Measurements from ENCODE around the gene BAIAP2.

The BAIAP2 gene

GRCh38 chr17:81022344-81022676 is 12.6 kb upstream of the BAIAP2 start:
- no peak for TF ChIP-seq FOXP2 (optimal IDR thresholded peaks at IDR 0.05; ENCODE audit: borderline replicate concordance, extremely low read depth, extremely low read length, insufficient read depth)

- no peak for TF ChIP-seq REST (IDR thresholded peaks at IDR 0.05; ENCODE audit: insufficient read depth in 1 of 2, low read depth in 2 of 2, low read length in 2 of 2)
- TF ChIP-seq SIN3A (IDR thresholded peaks at IDR 0.05; ENCODE audit: borderline replicate concordance, insufficient read depth, low read length) = no peak
- no peak for TF ChIP-seq FOXP2 (optimal IDR thresholded peaks at IDR 0.05; ENCODE audit: borderline replicate concordance, extremely low read depth, extremely low read length, insufficient read depth)
Observed at GRCh38 chr17:81025065-81025740, 9.7 kb upstream of the BAIAP2 start.

DNA sequence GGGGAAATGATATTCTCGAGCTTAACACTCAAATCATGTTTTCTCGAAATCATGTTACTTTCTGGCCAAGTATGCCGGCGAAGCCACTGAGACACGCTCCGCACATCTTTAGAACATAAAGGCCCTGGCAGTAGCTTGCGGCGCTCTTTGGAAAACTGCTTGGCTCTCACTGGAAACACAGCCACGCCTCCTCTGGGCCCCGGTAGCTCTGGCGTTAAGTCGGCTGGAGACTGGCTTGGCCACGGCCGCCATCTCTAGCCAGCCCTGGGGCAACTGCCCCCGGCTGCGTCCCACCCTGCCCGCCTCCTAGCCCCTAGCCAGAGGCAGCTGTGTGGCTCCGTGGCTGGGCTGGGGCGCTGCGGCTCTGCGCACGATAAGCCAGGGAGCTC is 9.2 kb upstream of the BAIAP2 start:
- no peak for TF ChIP-seq TAF1 (IDR thresholded peaks at IDR 0.05; ENCODE audit: borderline replicate concordance, insufficient read depth, low read length)
- TF ChIP-seq REST (IDR thresholded peaks at IDR 0.05; ENCODE audit: insufficient read depth in 1 of 2, low read depth in 2 of 2, low read length in 2 of 2) = no peak
- TF ChIP-seq SIN3A (IDR thresholded peaks at IDR 0.05; ENCODE audit: borderline replicate concordance, insufficient read depth, low read length) = no peak
- no peak for TF ChIP-seq FOXP2 (optimal IDR thresholded peaks at IDR 0.05; ENCODE audit: borderline replicate concordance, extremely low read depth, extremely low read length, insufficient read depth)

- no peak for TF ChIP-seq FOXP2 (optimal IDR thresholded peaks at IDR 0.05; ENCODE audit: borderline replicate concordance, extremely low read depth, extremely low read length, insufficient read depth)
- TF ChIP-seq REST (IDR thresholded peaks at IDR 0.05; ENCODE audit: insufficient read depth in 1 of 2, low read depth in 2 of 2, low read length in 2 of 2) = no peak
- no peak for TF ChIP-seq TAF1 (IDR thresholded peaks at IDR 0.05; ENCODE audit: borderline replicate concordance, insufficient read depth, low read length)
- no peak for TF ChIP-seq SIN3A (IDR thresholded peaks at IDR 0.05; ENCODE audit: borderline replicate concordance, insufficient read depth, low read length)
- no peak for TF ChIP-seq POLR2AphosphoS5 (IDR thresholded peaks at IDR 0.05; ENCODE audit: low read depth, low read length)
Observed at GRCh38 chr17:81026266-81027036, 8.5 kb upstream of the BAIAP2 start.

- TF ChIP-seq POLR2AphosphoS5 (IDR thresholded peaks at IDR 0.05; ENCODE audit: low read depth, low read length) (no peak), SIN3A (IDR thresholded peaks at IDR 0.05; ENCODE audit: borderline replicate concordance, insufficient read depth, low read length) (no peak), REST (IDR thresholded peaks at IDR 0.05; ENCODE audit: insufficient read depth in 1 of 2, low read depth in 2 of 2, low read length in 2 of 2) (no peak), FOXP2 (optimal IDR thresholded peaks at IDR 0.05; ENCODE audit: borderline replicate concordance, extremely low read depth, extremely low read length, insufficient read depth) (no peak), TAF1 (IDR thresholded peaks at IDR 0.05; ENCODE audit: borderline replicate concordance, insufficient read depth, low read length) (no peak)
Observed at GRCh38 chr17:81027038-81027437, 7.9 kb upstream of the BAIAP2 start.

Measured in PFSK-1 (cell line).